ENCODE measurements around the gene CUTA.

DNA sequence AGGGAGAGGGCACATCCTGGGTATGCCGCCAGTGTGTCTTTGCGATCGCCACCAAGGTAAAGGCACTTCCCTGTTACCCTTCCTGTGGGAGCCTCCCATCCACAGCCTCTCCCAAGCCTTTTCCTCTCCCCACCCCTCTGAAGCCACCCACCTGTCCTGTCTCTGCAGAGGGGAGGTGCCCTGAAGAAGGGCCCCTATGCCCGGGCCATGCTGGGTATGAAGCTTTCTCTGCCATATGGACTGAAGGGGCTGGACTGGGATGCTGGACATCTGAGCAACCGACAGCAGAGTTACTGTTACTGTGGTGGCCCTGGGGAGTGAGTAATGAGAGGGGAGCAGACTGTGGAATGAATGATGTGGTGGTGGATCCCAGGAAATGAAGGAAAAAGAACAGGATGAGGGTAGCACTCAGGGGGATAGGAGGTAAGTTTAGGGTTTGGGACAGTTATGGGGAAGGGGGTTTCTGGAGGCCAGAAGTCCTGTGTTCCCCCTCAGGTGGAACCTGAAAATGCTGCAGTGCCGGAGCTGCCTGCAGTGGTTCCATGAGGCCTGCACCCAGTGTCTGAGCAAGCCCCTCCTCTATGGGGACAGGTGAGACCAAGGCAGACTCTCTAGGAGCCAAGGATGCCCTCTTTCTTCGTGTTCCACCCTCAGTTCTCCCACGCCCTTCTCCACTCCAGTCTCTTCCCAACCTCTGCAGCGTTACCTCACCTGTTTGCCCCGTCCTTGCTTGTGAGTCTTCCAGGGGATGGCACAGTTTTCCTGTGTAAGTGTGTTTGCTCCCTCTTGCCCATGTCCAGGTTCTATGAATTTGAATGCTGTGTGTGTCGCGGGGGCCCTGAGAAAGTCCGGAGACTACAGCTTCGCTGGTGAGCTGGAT is 4.4 kb downstream of the CUTA start:
- TF ChIP-seq, protein P1, sequence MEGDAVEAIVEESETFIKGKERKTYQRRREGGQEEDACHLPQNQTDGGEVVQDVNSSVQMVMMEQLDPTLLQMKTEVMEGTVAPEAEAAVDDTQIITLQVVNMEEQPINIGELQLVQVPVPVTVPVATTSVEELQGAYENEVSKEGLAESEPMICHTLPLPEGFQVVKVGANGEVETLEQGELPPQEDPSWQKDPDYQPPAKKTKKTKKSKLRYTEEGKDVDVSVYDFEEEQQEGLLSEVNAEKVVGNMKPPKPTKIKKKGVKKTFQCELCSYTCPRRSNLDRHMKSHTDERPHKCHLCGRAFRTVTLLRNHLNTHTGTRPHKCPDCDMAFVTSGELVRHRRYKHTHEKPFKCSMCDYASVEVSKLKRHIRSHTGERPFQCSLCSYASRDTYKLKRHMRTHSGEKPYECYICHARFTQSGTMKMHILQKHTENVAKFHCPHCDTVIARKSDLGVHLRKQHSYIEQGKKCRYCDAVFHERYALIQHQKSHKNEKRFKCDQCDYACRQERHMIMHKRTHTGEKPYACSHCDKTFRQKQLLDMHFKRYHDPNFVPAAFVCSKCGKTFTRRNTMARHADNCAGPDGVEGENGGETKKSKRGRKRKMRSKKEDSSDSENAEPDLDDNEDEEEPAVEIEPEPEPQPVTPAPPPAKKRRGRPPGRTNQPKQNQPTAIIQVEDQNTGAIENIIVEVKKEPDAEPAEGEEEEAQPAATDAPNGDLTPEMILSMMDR (IDR thresholded peaks at IDR 0.05): no peak
- no peak for TF ChIP-seq POLR2A (IDR thresholded peaks at IDR 0.05)

Data from right lobe of liver (tissue), 4 donors.